HepG2 (cell line): Measurements from ENCODE around the gene JUND. TPM values are rescaled to one million over a fixed set of nuclear protein-coding genes. Genes with fewer than 3 reads are reported as not detected.
A peak's percentile ranks its signal among the peaks of the same experiment; 100 is the strongest.

Source experiments
- FOXC1 ChIP-seq: sonication (generic); formaldehyde crosslinking; IDR thresholded peaks from 2 replicates; pipeline ENCODE4 v1.8.0; 2022; ENCODE audit warnings: mild to moderate bottlenecking, missing genetic modification reagents, borderline replicate concordance
- GMEB2 ChIP-seq: IDR thresholded peaks from 2 replicates; pipeline ENCODE4 v1.6.1; 2016; ENCODE audit warnings: missing biosample characterization, missing genetic modification reagents, low read depth
- HDAC2 ChIP-seq: sonication (generic); formaldehyde crosslinking; IDR thresholded peaks from 2 replicates; pipeline ENCODE4 v1.4.0; 2020; ENCODE audit warnings: missing genetic modification reagents
- HMGXB3 ChIP-seq: sonication (generic); formaldehyde crosslinking; IDR thresholded peaks from 2 replicates; pipeline ENCODE4 v1.4.0; 2020; ENCODE audit warnings: missing genetic modification reagents, borderline replicate concordance
- POGK ChIP-seq: sonication (generic); formaldehyde crosslinking; conservative IDR thresholded peaks from 2 replicates; pipeline ENCODE4 v1.8.0; 2022; ENCODE audit warnings: mild to moderate bottlenecking, moderate library complexity, missing genetic modification reagents
- POLR2G ChIP-seq: fragments of 200-400 bp; formaldehyde crosslinking; IDR thresholded peaks from 2 replicates; pipeline ENCODE4 v1.6.1; 2018; ENCODE audit warnings: mild to moderate bottlenecking, low read depth, low read length, moderate library complexity
- SMARCE1 ChIP-seq: fragments of 450-650 bp; IDR thresholded peaks from 2 replicates; pipeline ENCODE4 v1.6.1; 2017; ENCODE audit warnings: borderline replicate concordance
- TEAD2 ChIP-seq: sonication (generic); formaldehyde crosslinking; IDR thresholded peaks from 2 replicates; pipeline ENCODE4 v1.9.0; 2021; ENCODE audit warnings: missing genetic modification reagents
- TOE1 ChIP-seq: sonication (generic); formaldehyde crosslinking; IDR thresholded peaks from 2 replicates; pipeline ENCODE4 v1.4.0; 2020; ENCODE audit warnings: mild to moderate bottlenecking, missing genetic modification reagents
- ZBTB1 ChIP-seq: sonication (generic); formaldehyde crosslinking; IDR thresholded peaks from 2 replicates; pipeline ENCODE4 v1.4.0; 2020; ENCODE audit warnings: missing genetic modification reagents, borderline replicate concordance
- ZBTB4 ChIP-seq: sonication (generic); formaldehyde crosslinking; IDR thresholded peaks from 2 replicates; pipeline ENCODE4 v1.4.0; 2020; ENCODE audit warnings: missing genetic modification reagents, mild to moderate bottlenecking, borderline replicate concordance
- ZMYM2 ChIP-seq: sonication (generic); formaldehyde crosslinking; IDR thresholded peaks from 2 replicates; pipeline ENCODE4 v1.8.0; 2022; ENCODE audit warnings: mild to moderate bottlenecking, missing genetic modification reagents
- ZNF30 ChIP-seq: sonication (generic); formaldehyde crosslinking; IDR thresholded peaks from 2 replicates; pipeline ENCODE4 v1.5.0; 2020; ENCODE audit warnings: mild to moderate bottlenecking, missing genetic modification reagents
- ZNF512B ChIP-seq: sonication (generic); formaldehyde crosslinking; IDR thresholded peaks from 2 replicates; pipeline ENCODE4 v1.5.1; 2020; ENCODE audit warnings: missing genetic modification reagents, mild to moderate bottlenecking, borderline replicate concordance
- ZNF709 ChIP-seq: sonication (generic); formaldehyde crosslinking; IDR thresholded peaks from 2 replicates; pipeline ENCODE4 v1.5.0; 2020; ENCODE audit warnings: mild to moderate bottlenecking, missing genetic modification reagents
- polyA plus RNA-seq, 8 experiments: library from polyadenylated mRNA; depleted of rRNA in 3 of 8; stranded (reverse) in 7 of 8; unstranded in 1 of 8; fragments of >200 nt; fragmentation: Illumina TruSeq in 4 of 8; extraction: Trizol in 4 of 8; gene quantifications; 2 replicates each; pipeline versions ENCODE4 v1.2.1 to v1.2.3, GENCODE V29; 2011 to 2016; ENCODE audit warnings: low read depth in 4 of 8, missing spikeins in 1 of 8, mixed read lengths in 1 of 8; ENCODE audit not compliant: insufficient read depth in 1 of 8
- total RNA-seq, 5 experiments: library from RNA; depleted of rRNA; stranded (reverse); fragments of >200 nt; fragmentation: Illumina TruSeq; extraction: Trizol; gene quantifications; 2 replicates each; pipeline ENCODE4 v1.2.3, GENCODE V29; 2016; ENCODE audit warnings: low read depth in 1 of 5

Gene JUND
- total and polyA plus RNA-seq, 2 of the 13 experiments (the other 11 are each of a cell fraction or from before 2014, with no cell fraction given) = 41.2 to 59.8 TPM

GRCh38 chr19:18274781-18275356 lies 6.6 kb downstream of the JUND start (continued):
- no peak for TF ChIP-seq HMGXB3 (CRISPR knock-in tag)
- TF ChIP-seq FOXC1 (CRISPR knock-in tag) = no peak
- TF ChIP-seq ZBTB1 = no peak
- TF ChIP-seq POLR2G = peak; percentile 63
- no peak for TF ChIP-seq SMARCE1
- no peak for TF ChIP-seq TOE1
- TF ChIP-seq GMEB2 = no peak
- no peak; the same call in 1 of the 2 replicates for TF ChIP-seq HDAC2 (CRISPR knock-in tag)
- no peak for TF ChIP-seq ZNF30
- no peak for TF ChIP-seq TEAD2
- no peak for TF ChIP-seq ZNF512B (CRISPR knock-in tag)
- TF ChIP-seq ZMYM2 (CRISPR knock-in tag) = peak; percentile 73; the same call in 1 of the 2 replicates
- peak; percentile 73 for TF ChIP-seq ZBTB4 (CRISPR knock-in tag)
- no peak for TF ChIP-seq POGK (CRISPR knock-in tag)
- no peak for TF ChIP-seq ZNF709 (CRISPR knock-in tag)
